Astrocyte of the cerebellum (primary cell): ENCODE results near the gene CANT1.

Source experiments
- DNase-seq: peaks from one replicate; pipeline ENCODE4 v3.0.0-alpha.2; 2011; ENCODE audit warnings: low read depth
- H3K4me3 ChIP-seq: 2 replicates; pipeline ENCODE4 v1.5.1; 2011; ENCODE audit warnings: mild to moderate bottlenecking, low read depth, low read length, moderate library complexity
- CTCF ChIP-seq: IDR thresholded peaks from 2 replicates; pipeline ENCODE4 v1.5.1; 2012; ENCODE audit warnings: low read length, low read depth, moderate library complexity, mild to moderate bottlenecking; ENCODE audit errors: missing control alignments
- in situ Hi-C: cut with HindIII; loops from 2 replicates; pipeline ENCODE4 v1.10.0; 2017; ENCODE audit warnings: low sequenced_read_pairs

Gene CANT1

GRCh38 chr17:79052131-79052530, 42.6 kb upstream of the CANT1 start:
- no peak for TF ChIP-seq CTCF
- H3K4me3 ChIP-seq = no peak overlapping the region
- DNase-seq = no peak
- in situ Hi-C loops = no loop called here

- no peak for DNase-seq
- in situ Hi-C loops = no loop called here
- H3K4me3 ChIP-seq = no peak overlapping the region
- no peak for TF ChIP-seq CTCF
These were observed 41.7 kb upstream of the CANT1 start for GRCh38 chr17:79051306-79051705.

- TF ChIP-seq CTCF = no peak
- DNase-seq = no peak
- no peak overlapping the region for H3K4me3 ChIP-seq
- in situ Hi-C loops = no loop called here
These were observed 41.0 kb upstream of the CANT1 start for GRCh38 chr17:79050551-79050950.

- H3K4me3 ChIP-seq = no peak overlapping the region
- no peak for TF ChIP-seq CTCF
- no peak for DNase-seq
- in situ Hi-C loops = no loop called here
These were observed 40.3 kb upstream of the CANT1 start for GRCh38 chr17:79049821-79050220.

- DNase-seq = no peak
- no peak for TF ChIP-seq CTCF
- no peak overlapping the region for H3K4me3 ChIP-seq
- in situ Hi-C loops = no loop called here
These were observed 39.5 kb upstream of the CANT1 start for GRCh38 chr17:79048826-79049755.

- no peak overlapping the region for H3K4me3 ChIP-seq
- no peak for DNase-seq
- TF ChIP-seq CTCF = no peak
- in situ Hi-C loops = no loop called here
These were observed 38.6 kb upstream of the CANT1 start for GRCh38 chr17:79047923-79048825.
